PC-9 (cell line): ENCODE data around the gene MBNL2. TPM values are rescaled to one million over a fixed set of nuclear protein-coding genes. Genes with fewer than 3 reads are reported as not detected.

ENCODE experiments used
- BruUV-seq: library from RNA; stranded (reverse); fragments of 400-500 nt; replicated peaks from 2 replicates; lab custom pipeline; 2021; lab: Mats Ljungman, UMichigan
- CTCF ChIA-PET: fragments of 300-600 bp; sonication (Branson Sonifier 250); formaldehyde crosslinking; loops from one replicate; lab custom pipeline; 2022; ENCODE audit warnings: antibody characterized with exemption; lab: Charles Lee
- POLR2A ChIA-PET: fragments of 300-600 bp; sonication (Branson Sonifier 250); formaldehyde crosslinking; loops from one replicate; lab custom pipeline; 2022; ENCODE audit warnings: antibody characterized with exemption; ENCODE audit not compliant: unreplicated experiment; lab: Charles Lee
- DNase-seq, 2 experiments: peaks; one replicate each; pipeline versions ENCODE4 v3.0.0 to v3.0.0-alpha.2; 2015 to 2022; ENCODE audit warnings: mixed read lengths in 1 of 2
- H2AFZ ChIP-seq: fragments of 200-600 bp; sonication (generic); 2 replicates; pipeline ENCODE4 v1.8.1; 2017; ENCODE audit warnings: antibody characterized with exemption
- H3F3A ChIP-seq: fragments of 200-600 bp; sonication (generic); 2 replicates; pipeline ENCODE4 v1.8.1; 2017; ENCODE audit warnings: antibody characterized with exemption, mild to moderate bottlenecking, low read depth; ENCODE audit not compliant: insufficient read depth
- H3K27ac ChIP-seq: fragments of 200-600 bp; sonication (generic); 2 replicates; pipeline ENCODE4 v1.6.1; 2016; ENCODE audit warnings: mixed run types
- H3K27me3 ChIP-seq: fragments of 200-600 bp; sonication (generic); 2 replicates; pipeline ENCODE4 v1.6.1; 2016; ENCODE audit warnings: low read depth, mixed run types; ENCODE audit not compliant: insufficient read depth
- H3K36me3 ChIP-seq: fragments of 200-600 bp; sonication (generic); 2 replicates; pipeline ENCODE4 v1.6.1; 2016; ENCODE audit warnings: low read depth, mixed run types
- H3K4me1 ChIP-seq: fragments of 200-600 bp; sonication (generic); replicated peaks from 2 replicates; pipeline ENCODE4 v1.6.1; 2016; ENCODE audit warnings: mixed run types; ENCODE audit not compliant: insufficient read depth
- H3K4me2 ChIP-seq: fragments of 200-600 bp; sonication (generic); 2 replicates; pipeline ENCODE4 v1.6.1; 2017; ENCODE audit warnings: mixed run types
- H3K4me3 ChIP-seq: fragments of 200-600 bp; sonication (generic); 2 replicates; pipeline ENCODE4 v1.6.1; 2016; ENCODE audit warnings: mixed run types
- H3K79me2 ChIP-seq: fragments of 200-600 bp; sonication (generic); 2 replicates; pipeline ENCODE4 v1.6.1; 2017; ENCODE audit warnings: low read depth, mixed run types
- H3K9me2 ChIP-seq: fragments of 200-600 bp; sonication (generic); 2 replicates; pipeline ENCODE4 v1.8.1; 2017; ENCODE audit warnings: mild to moderate bottlenecking; ENCODE audit not compliant: insufficient read depth
- H3K9me3 ChIP-seq: fragments of 200-600 bp; sonication (generic); 2 replicates; pipeline ENCODE4 v1.8.1; 2016; ENCODE audit warnings: low read depth; ENCODE audit not compliant: insufficient read depth
- H4K20me1 ChIP-seq: fragments of 200-600 bp; sonication (generic); 2 replicates; pipeline ENCODE4 v1.8.1; 2017; ENCODE audit not compliant: insufficient read depth
- CTCF ChIP-seq: fragments of 200-600 bp; sonication (generic); conservative IDR thresholded peaks from 2 replicates; pipeline ENCODE4 v1.6.1; 2017; ENCODE audit warnings: mixed run types, antibody characterized with exemption, mild to moderate bottlenecking, moderate library complexity
- EZH2 ChIP-seq: fragments of 200-600 bp; sonication (generic); IDR thresholded peaks from 2 replicates; pipeline ENCODE4 v1.8.0; 2017; ENCODE audit warnings: antibody characterized with exemption, low read depth
- intact Hi-C: fragments of 100-400 bp; cut with micrococcal nuclease; formaldehyde crosslinking; loops from one replicate; pipeline ENCODE4 v1.10.0; 2022; ENCODE audit not compliant: unreplicated experiment
- total RNA-seq: library from RNA; stranded (reverse); gene quantifications from 2 replicates; pipeline ENCODE4 v1.2.3, GENCODE V29; 2021

MBNL2 gene
- total RNA-seq, 1 experiment from 2014 or later = 91.3 TPM

GRCh38 chr13:97237388-97237787 is 15.3 kb downstream of the MBNL2 start:
- Histone ChIP-seq H4K20me1 (peaks cover 84% of the 10 kb centered on the region), H3K4me1 (0 out of 2 replicates have a peak, but pooled peaks cover 9% of the 10 kb centered on the region), H3K4me2 (no peak overlapping the region), H3K27me3 (no peaks in the 10 kb centered on the region), H3F3A (peaks cover 17% of the 10 kb centered on the region; the same call in 1 of the 2 replicates), H3K9me3 (no peaks in the 10 kb centered on the region), H3K9me2 (no peaks in the 10 kb centered on the region), H2AFZ (no peak overlapping the region), H3K36me3 (peaks cover 72% of the 10 kb centered on the region), H3K27ac (no peak overlapping the region), H3K79me2 (peaks cover 97% of the 10 kb centered on the region), H3K4me3 (no peak overlapping the region)
- no peak for DNase-seq
- TF ChIP-seq CTCF (no peak), EZH2 (no peak)
- CTCF ChIA-PET = no interaction called here
- no TSS peak for BruUV-seq
- POLR2A ChIA-PET = no interaction called here
- intact Hi-C loops = no loop called here

GRCh38 chr13:97238432-97238831 is 16.3 kb downstream of the MBNL2 start:
- no peaks in the 10 kb centered on the region for H3K9me2 ChIP-seq
- peaks cover 17% of the 10 kb centered on the region; the same call in 1 of the 2 replicates for H3F3A ChIP-seq
- no TSS peak for BruUV-seq
- intact Hi-C loops = no loop called here
- ChIA-PET POLR2A (no interaction called here), CTCF (no interaction called here)
- H3K36me3 ChIP-seq = peaks cover 67% of the 10 kb centered on the region
- no peak overlapping the region for H3K4me2 ChIP-seq
- no peak for TF ChIP-seq CTCF
- TF ChIP-seq EZH2 = no peak
- no peak overlapping the region for H2AFZ ChIP-seq
- no peak overlapping the region; the same call in 1 of the 2 replicates for H3K27ac ChIP-seq
- H3K4me1 ChIP-seq = 0 out of 2 replicates have a peak, but pooled peaks cover 9% of the 10 kb centered on the region
- peaks cover 91% of the 10 kb centered on the region for H4K20me1 ChIP-seq
- H3K9me3 ChIP-seq = no peaks in the 10 kb centered on the region
- no peak for DNase-seq
- no peaks in the 10 kb centered on the region for H3K27me3 ChIP-seq
- no peak overlapping the region for H3K4me3 ChIP-seq
- H3K79me2 ChIP-seq = peaks cover 100% of the 10 kb centered on the region

GRCh38 chr13:97238883-97239282 is 16.8 kb downstream of the MBNL2 start:
- peaks cover 92% of the 10 kb centered on the region for H4K20me1 ChIP-seq
- TF ChIP-seq CTCF (no peak), EZH2 (no peak)
- CTCF ChIA-PET = no interaction called here
- no TSS peak for BruUV-seq
- POLR2A ChIA-PET = interaction anchor here (0.6 kb wide), 1 partner anchor 202 kb away, joined by 4 read pairs; no protein-coding TSS in a partner anchor
- no peak overlapping the region for H3K4me3 ChIP-seq
- no peak for DNase-seq
- no peaks in the 10 kb centered on the region for H3K9me3 ChIP-seq
- H3K4me2 ChIP-seq = no peak overlapping the region
- H3K27ac ChIP-seq = no peak overlapping the region; the same call in 1 of the 2 replicates
- H3K36me3 ChIP-seq = peaks cover 63% of the 10 kb centered on the region
- intact Hi-C loops = no loop called here
- peaks cover 100% of the 10 kb centered on the region for H3K79me2 ChIP-seq
- H3F3A ChIP-seq = peaks cover 17% of the 10 kb centered on the region; the same call in 1 of the 2 replicates
- no peaks in the 10 kb centered on the region for H3K27me3 ChIP-seq
- H3K9me2 ChIP-seq = no peaks in the 10 kb centered on the region
- no peak overlapping the region for H2AFZ ChIP-seq
- H3K4me1 ChIP-seq = 0 out of 2 replicates have a peak, but pooled peaks cover 9% of the 10 kb centered on the region
